ENCODE measurements around the gene HMGB4.

DNA sequence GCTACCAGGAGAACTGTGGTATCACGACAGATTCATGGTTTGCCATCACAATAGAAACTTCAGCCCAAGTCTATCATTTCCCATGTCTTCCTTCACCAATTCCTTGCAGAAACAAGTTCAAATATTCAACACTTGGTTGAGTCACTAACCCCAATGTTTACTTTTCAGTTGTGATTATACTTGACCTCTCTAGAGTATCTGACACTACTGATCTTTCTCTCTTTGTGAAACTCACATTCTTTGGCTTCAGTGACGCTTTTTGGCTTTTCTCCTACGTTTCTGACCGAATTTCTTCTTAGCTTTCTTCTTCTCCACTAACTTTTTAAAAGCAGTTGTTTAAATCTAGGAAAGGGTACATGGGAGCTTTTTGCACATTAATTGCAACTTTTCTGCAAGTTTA lies 48.8 kb upstream of the HMGB4 start:
- TF ChIP-seq CTCF (IDR thresholded peaks at IDR 0.05) (no peak), EP300 (IDR thresholded peaks at IDR 0.05) (no peak), POLR2A (IDR thresholded peaks at IDR 0.05) (no peak), POLR2AphosphoS5 (IDR thresholded peaks at IDR 0.05) (no peak)

All from upper lobe of left lung (tissue), 4 donors.